ENCODE data around the gene PTN. TPM values are rescaled to one million over a fixed set of nuclear protein-coding genes. Genes with fewer than 3 reads are reported as not detected.

The PTN gene
- total and polyA plus RNA-seq, 9 of the 15 experiments (the other 6 are each of a cell fraction or from before 2014, with no cell fraction given), result not detected

- Histone ChIP-seq H3K9me3 (replicated peaks; ENCODE audit: control insufficient read depth, insufficient read depth, low read depth, low read length) (no peaks in the 10 kb centered on the region; the same call in 1 of the 2 replicates), H4K20me1 (replicated peaks; ENCODE audit: control insufficient read depth, insufficient read depth, low read length) (no peaks in the 10 kb centered on the region), H3K9ac (ENCODE audit: insufficient read depth in 1 of 2, low read depth in 2 of 2, low read length in 2 of 2) (no peak overlapping the region), H2AFZ (ENCODE audit: low read depth, low read length) (no peak overlapping the region), H3K79me2 (ENCODE audit: control insufficient read depth, insufficient read depth, low read length) (no peaks in the 10 kb centered on the region), H3K9me1 (ENCODE audit: control insufficient read depth, insufficient read depth, low read length) (no peaks in the 10 kb centered on the region), H3K4me3 (no peak overlapping the region), H3K36me3 (ENCODE audit: control insufficient read depth, insufficient read depth, low read length) (no peaks in the 10 kb centered on the region), H3K4me2 (ENCODE audit: insufficient read depth, low read length) (no peak overlapping the region), H3K4me1 (replicated peaks in 1 of 2; ENCODE audit: control insufficient read depth in 2 of 2, insufficient read depth in 2 of 2, low read length in 2 of 2) (no peaks in the 10 kb centered on the region), H3K27me3 (ENCODE audit: control insufficient read depth in 2 of 2, insufficient read depth in 2 of 2, low read length in 2 of 2) (no peaks in the 10 kb centered on the region), H3K27ac (ENCODE audit: extremely low read depth, low read depth, low read length) (no peak overlapping the region)
- WGBS (ENCODE audit: insufficient coverage, low coverage, missing lambda C conversion rate), result 0% methylated on average over 2 of the region's 2 CpGs
- DNase-seq (ENCODE audit: extremely low read depth in 1 of 4, low spot score in 3 of 4), result no peak
- ChIA-PET POLR2A (no interaction called here), CTCF (ENCODE audit: low intra/inter-chr PET ratio) (no interaction called here)
- in situ Hi-C loops (cut with MboI) (no loop called here), intact Hi-C loops (cut with micrococcal nuclease) (no loop called here)
- no peak for FAIRE-seq
- ATAC-seq, result no peak
- no TSS peak for BruUV-seq (replicated peaks)
- TF ChIP-seq ATF6 (CRISPR knock-in tag; IDR thresholded peaks at IDR 0.05) (no peak), ZNF655 (CRISPR knock-in tag; IDR thresholded peaks at IDR 0.05) (no peak), NBN (IDR thresholded peaks at IDR 0.05; ENCODE audit: low read depth) (no peak), ZFX (CRISPR knock-in tag; IDR thresholded peaks at IDR 0.05) (no peak), MAFG (tag; conservative IDR thresholded peaks at IDR 0.05) (peak; percentile 45; the same call in 1 of the 2 replicates), TBP (optimal IDR thresholded peaks at IDR 0.05; ENCODE audit: low read depth, low read length) (no peak), SMARCA5 (IDR thresholded peaks at IDR 0.05) (no peak), ZNF76 (CRISPR knock-in tag; IDR thresholded peaks at IDR 0.05; ENCODE audit: borderline replicate concordance) (no peak), FIP1L1 (IDR thresholded peaks at IDR 0.05; ENCODE audit: low read depth, low read length, poor library complexity, severe bottlenecking) (no peak), ZNF589 (CRISPR knock-in tag; IDR thresholded peaks at IDR 0.05; ENCODE audit: low read depth) (no peak), TAL1 (IDR thresholded peaks at IDR 0.05) (no peak), ATF7 (IDR thresholded peaks at IDR 0.05) (no peak), C11orf30 (IDR thresholded peaks at IDR 0.05; ENCODE audit: low read depth) (peak; percentile 42; the same call in 1 of the 2 replicates), POLR2H (tag; IDR thresholded peaks at IDR 0.05; ENCODE audit: low read depth) (no peak), TFAM (CRISPR knock-in tag; conservative IDR thresholded peaks at IDR 0.05) (no peak), PPARD (CRISPR knock-in tag; IDR thresholded peaks at IDR 0.05) (no peak), MED1 (CRISPR knock-in tag; IDR thresholded peaks at IDR 0.05; ENCODE audit: borderline replicate concordance) (no peak), POLR3A (IDR thresholded peaks at IDR 0.05; ENCODE audit: borderline replicate concordance, extremely low read depth, insufficient read depth, insufficient read length) (no peak), POLR2A (conservative IDR thresholded peaks at IDR 0.05) (no peak), THAP12 (CRISPR knock-in tag; IDR thresholded peaks at IDR 0.05) (no peak), NR1H2 (CRISPR knock-in tag; IDR thresholded peaks at IDR 0.05) (no peak)
These were observed 129.8 kb downstream of the PTN start for GRCh38 chr7:137213744-137214143.
